CD4-positive, alpha-beta memory T cell (primary cell): ENCODE data around the gene ASIC2. TPM values are rescaled to one million over a fixed set of nuclear protein-coding genes. Genes with fewer than 3 reads are reported as not detected.

Source experiments
- CTCF ChIA-PET: fragments of 350-600 bp; sonication (Branson Sonifier 250); formaldehyde crosslinking; loops from one replicate; lab custom pipeline; 2021; ENCODE audit warnings: inconsistent platforms; ENCODE audit not compliant: partially characterized antibody; lab: Charles Lee
- POLR2A ChIA-PET: fragments of 350-600 bp; sonication (Branson Sonifier 250); formaldehyde crosslinking; loops from one replicate; lab custom pipeline; 2021; ENCODE audit not compliant: partially characterized antibody; lab: Charles Lee
- DNase-seq, 5 donors: peaks; one replicate each; pipeline versions ENCODE4 v3.0.0 to v3.0.0-alpha.2; 2020 to 2022; ENCODE audit warnings: mixed read lengths in 1 of 5
- H3K27ac ChIP-seq: one replicate; pipeline ENCODE4 v1.7.0; 2013; ENCODE audit warnings: low read depth, low read length
- H3K27me3 ChIP-seq: 2 replicates; pipeline ENCODE4 v1.7.0; 2013; ENCODE audit warnings: mild to moderate bottlenecking, low read length, moderate library complexity; ENCODE audit not compliant: insufficient read depth
- H3K36me3 ChIP-seq: 2 replicates; pipeline ENCODE4 v1.7.0; 2013; ENCODE audit warnings: mild to moderate bottlenecking, low read length, moderate library complexity; ENCODE audit not compliant: insufficient read depth
- H3K4me1 ChIP-seq: 2 replicates; pipeline ENCODE4 v1.7.0; 2013; ENCODE audit warnings: mild to moderate bottlenecking, low read length, moderate library complexity; ENCODE audit not compliant: insufficient read depth
- H3K4me3 ChIP-seq, 2 donors: one replicate each; pipeline ENCODE4 v1.7.0; 2013; ENCODE audit warnings: low read length in 2 of 2, mild to moderate bottlenecking in 1 of 2
- H3K9me3 ChIP-seq, 2 donors: one replicate each; pipeline ENCODE4 v1.7.0; 2013; ENCODE audit warnings: low read length in 2 of 2, control low read depth in 1 of 2; ENCODE audit not compliant: control insufficient read depth in 1 of 2
- H3K27ac Mint-ChIP-seq, 7 donors: one replicate each; pipeline ENCODE4 v1.8.0; 2020 to 2021; ENCODE audit warnings: mixed read lengths in 7 of 7, mild to moderate bottlenecking in 6 of 7, inconsistent platforms in 3 of 7, moderate library complexity in 3 of 7
- H3K27me3 Mint-ChIP-seq, 2 donors: one replicate each; pipeline ENCODE4 v1.8.0; 2020 to 2021; ENCODE audit warnings: mixed read lengths in 2 of 2
- H3K36me3 Mint-ChIP-seq, 2 donors: one replicate each; pipeline ENCODE4 v1.8.0; 2020 to 2021; ENCODE audit warnings: mixed read lengths in 2 of 2, inconsistent platforms in 1 of 2, mild to moderate bottlenecking in 1 of 2
- H3K4me1 Mint-ChIP-seq, 4 donors: one replicate each; pipeline ENCODE4 v1.8.0; 2020 to 2021; ENCODE audit warnings: mixed read lengths in 4 of 4, mild to moderate bottlenecking in 1 of 4
- H3K4me3 Mint-ChIP-seq, 8 donors: one replicate each; pipeline ENCODE4 v1.8.0; 2020 to 2021; ENCODE audit warnings: mixed read lengths in 8 of 8, mild to moderate bottlenecking in 7 of 8, moderate library complexity in 6 of 8, inconsistent platforms in 3 of 8
- H3K9me3 Mint-ChIP-seq, 8 donors: one replicate each; pipeline ENCODE4 v1.8.0; 2020 to 2021; ENCODE audit warnings: mixed read lengths in 8 of 8, mild to moderate bottlenecking in 5 of 8, inconsistent platforms in 3 of 8, moderate library complexity in 1 of 8
- intact Hi-C: fragments of 100-400 bp; cut with micrococcal nuclease; formaldehyde crosslinking; loops from one replicate; pipeline ENCODE4 v1.15.1; 2023
- polyA plus RNA-seq, 2 donors: library from polyadenylated mRNA; unstranded; fragments of 300-500 nt; fragmentation: Illumina TruSeq; gene quantifications; one replicate each; pipeline ENCODE4 v1.2.3, GENCODE V29; 2021
- total RNA-seq, 2 experiments: library from RNA; stranded (reverse); gene quantifications; one replicate each; pipeline ENCODE4 v1.2.3, GENCODE V29; 2021

The ASIC2 gene
- total and polyA plus RNA-seq, 4 experiments from 2014 or later = not detected

GRCh38 chr17:33038740-33039139, 254.4 kb downstream of the ASIC2 start:
- CTCF ChIA-PET = interaction anchor here (0.7 to 1.4 kb wide), 3 partner anchors 11 to 14 kb away, joined by 3 to 4 read pairs (median 4); no protein-coding TSS in a partner anchor
- Histone ChIP-seq H3K27me3 (no peaks in the 10 kb centered on the region), H3K4me3 (no peak overlapping the region), H3K27ac (no peak overlapping the region), H3K36me3 (no peaks in the 10 kb centered on the region), H3K4me1 (no peaks in the 10 kb centered on the region), H3K9me3 (no peaks in the 10 kb centered on the region)
- DNase-seq = no peak
- Mint-ChIP-seq H3K9me3 (peaks cover 0 to 10% (median under 1%) of the 10 kb centered on the region in 8 donors), H3K4me3 (no peak overlapping the region), H3K36me3 (no peaks in the 10 kb centered on the region), H3K27ac (no peak overlapping the region), H3K27me3 (peaks cover 33 to 54% of the 10 kb centered on the region in 2 donors), H3K4me1 (no peaks in the 10 kb centered on the region)
- intact Hi-C loops = no loop called here
- POLR2A ChIA-PET = no interaction called here

GRCh38 chr17:33033176-33033575, 259.9 kb downstream of the ASIC2 start:
- no peak for DNase-seq
- H3K36me3 Mint-ChIP-seq = no peaks in the 10 kb centered on the region
- no peak overlapping the region for H3K27ac ChIP-seq
- H3K9me3 ChIP-seq = no peaks in the 10 kb centered on the region
- no peaks in the 10 kb centered on the region for H3K36me3 ChIP-seq
- H3K9me3 Mint-ChIP-seq = peaks cover 0 to 10% (median under 1%) of the 10 kb centered on the region in 8 donors
- intact Hi-C loops = no loop called here
- no peaks in the 10 kb centered on the region for H3K4me1 ChIP-seq
- H3K4me3 Mint-ChIP-seq = no peak overlapping the region
- H3K4me1 Mint-ChIP-seq = no peaks in the 10 kb centered on the region
- no peak overlapping the region for H3K4me3 ChIP-seq
- H3K27me3 Mint-ChIP-seq = peaks cover 28 to 31% of the 10 kb centered on the region in 2 donors
- H3K27me3 ChIP-seq = no peaks in the 10 kb centered on the region
- H3K27ac Mint-ChIP-seq = no peak overlapping the region
- CTCF ChIA-PET = no interaction called here
- POLR2A ChIA-PET = no interaction called here

- Histone ChIP-seq H3K27me3 (no peaks in the 10 kb centered on the region), H3K36me3 (no peaks in the 10 kb centered on the region), H3K4me1 (no peaks in the 10 kb centered on the region), H3K9me3 (no peaks in the 10 kb centered on the region), H3K4me3 (no peak overlapping the region), H3K27ac (no peak overlapping the region)
- H3K36me3 Mint-ChIP-seq = no peaks in the 10 kb centered on the region
- no peaks in the 10 kb centered on the region for H3K9me3 Mint-ChIP-seq
- peaks cover 3 to 4% of the 10 kb centered on the region in 2 donors for H3K27me3 Mint-ChIP-seq
- ChIA-PET CTCF (no interaction called here), POLR2A (no interaction called here)
- H3K4me1 Mint-ChIP-seq = no peaks in the 10 kb centered on the region
- DNase-seq = no peak
- intact Hi-C loops = no loop called here
- H3K4me3 Mint-ChIP-seq = no peak overlapping the region
- H3K27ac Mint-ChIP-seq = no peak overlapping the region
Observed at GRCh38 chr17:33028778-33029177, 264.3 kb downstream of the ASIC2 start.

GRCh38 chr17:33028061-33028460, 265.0 kb downstream of the ASIC2 start:
- ChIA-PET CTCF (interaction anchor here (0.6 kb wide), 1 partner anchor 601 kb away, joined by 3 read pairs; no protein-coding TSS in a partner anchor), POLR2A (no interaction called here)
- no peaks in the 10 kb centered on the region for H3K36me3 Mint-ChIP-seq
- H3K4me1 Mint-ChIP-seq = no peaks in the 10 kb centered on the region
- no peak for DNase-seq
- H3K9me3 ChIP-seq = no peaks in the 10 kb centered on the region
- no peak overlapping the region for H3K4me3 Mint-ChIP-seq
- no peaks in the 10 kb centered on the region for H3K27me3 ChIP-seq
- H3K4me1 ChIP-seq = no peaks in the 10 kb centered on the region
- peaks cover 0 to 1% (median 0%) of the 10 kb centered on the region in 8 donors for H3K9me3 Mint-ChIP-seq
- H3K27ac ChIP-seq = no peak overlapping the region
- intact Hi-C loops = no loop called here
- no peak overlapping the region for H3K4me3 ChIP-seq
- no peak overlapping the region for H3K27ac Mint-ChIP-seq
- peaks cover 3 to 4% of the 10 kb centered on the region in 2 donors for H3K27me3 Mint-ChIP-seq
- H3K36me3 ChIP-seq = no peaks in the 10 kb centered on the region

GRCh38 chr17:33024688-33025486, 268.2 kb downstream of the ASIC2 start:
- ChIA-PET POLR2A (no interaction called here), CTCF (no interaction called here)
- DNase-seq = no peak
- no peak overlapping the region for H3K4me3 ChIP-seq
- Mint-ChIP-seq H3K27ac (peak overlapping the region in 1 of 7 donors; percentile 65), H3K4me1 (no peaks in the 10 kb centered on the region), H3K27me3 (peaks cover 0 to 2% of the 10 kb centered on the region in 2 donors), H3K9me3 (peaks cover 0 to 1% (median 0%) of the 10 kb centered on the region in 8 donors), H3K4me3 (no peak overlapping the region), H3K36me3 (no peaks in the 10 kb centered on the region)
- no peaks in the 10 kb centered on the region for H3K27me3 ChIP-seq
- H3K36me3 ChIP-seq = no peaks in the 10 kb centered on the region
- H3K9me3 ChIP-seq = no peaks in the 10 kb centered on the region
- no peaks in the 10 kb centered on the region for H3K4me1 ChIP-seq
- intact Hi-C loops = no loop called here
- H3K27ac ChIP-seq = no peak overlapping the region

GRCh38 chr17:33023790-33024189, 269.3 kb downstream of the ASIC2 start:
- H3K27ac Mint-ChIP-seq = no peak overlapping the region
- peaks cover 2 to 5% of the 10 kb centered on the region in 2 donors for H3K27me3 Mint-ChIP-seq
- H3K36me3 Mint-ChIP-seq = no peaks in the 10 kb centered on the region
- H3K9me3 Mint-ChIP-seq = peaks cover 0 to 3% (median 0%) of the 10 kb centered on the region in 8 donors
- Histone ChIP-seq H3K4me1 (no peaks in the 10 kb centered on the region), H3K27me3 (no peaks in the 10 kb centered on the region), H3K36me3 (no peaks in the 10 kb centered on the region), H3K4me3 (no peak overlapping the region), H3K27ac (no peak overlapping the region), H3K9me3 (no peaks in the 10 kb centered on the region)
- intact Hi-C loops = no loop called here
- no peak overlapping the region for H3K4me3 Mint-ChIP-seq
- DNase-seq = no peak
- H3K4me1 Mint-ChIP-seq = no peaks in the 10 kb centered on the region
- POLR2A ChIA-PET = no interaction called here
- CTCF ChIA-PET = no interaction called here

- Histone ChIP-seq H3K27me3 (no peaks in the 10 kb centered on the region), H3K4me1 (no peaks in the 10 kb centered on the region), H3K4me3 (no peak overlapping the region), H3K9me3 (no peaks in the 10 kb centered on the region), H3K27ac (no peak overlapping the region), H3K36me3 (no peaks in the 10 kb centered on the region)
- ChIA-PET CTCF (no interaction called here), POLR2A (no interaction called here)
- H3K4me3 Mint-ChIP-seq = no peak overlapping the region
- no peak overlapping the region for H3K27ac Mint-ChIP-seq
- H3K4me1 Mint-ChIP-seq = no peaks in the 10 kb centered on the region
- no peak for DNase-seq
- peaks cover 3 to 7% of the 10 kb centered on the region in 2 donors for H3K27me3 Mint-ChIP-seq
- intact Hi-C loops = no loop called here
- H3K9me3 Mint-ChIP-seq = peaks cover 0 to 3% (median 0%) of the 10 kb centered on the region in 8 donors
- no peaks in the 10 kb centered on the region for H3K36me3 Mint-ChIP-seq
Observed at GRCh38 chr17:33021731-33022408, 271.2 kb downstream of the ASIC2 start.
